MM.1S (cell line): ENCODE results near the gene DSTN.

Experiments used
- EZH2 ChIP-seq: fragments of 300-600 bp; sonication (generic); optimal IDR thresholded peaks from 2 replicates; pipeline ENCODE3; 2017; ENCODE audit warnings: low read depth, mild to moderate bottlenecking, antibody characterized with exemption, low read length, mixed read lengths
- TF ChIP-seq, protein P1 (sequence below): fragments of 300-600 bp; sonication (generic); IDR thresholded peaks from 2 replicates; pipeline ENCODE4 v1.5.1; 2016; ENCODE audit warnings: antibody characterized with exemption, low read length, mixed read lengths

DNA sequence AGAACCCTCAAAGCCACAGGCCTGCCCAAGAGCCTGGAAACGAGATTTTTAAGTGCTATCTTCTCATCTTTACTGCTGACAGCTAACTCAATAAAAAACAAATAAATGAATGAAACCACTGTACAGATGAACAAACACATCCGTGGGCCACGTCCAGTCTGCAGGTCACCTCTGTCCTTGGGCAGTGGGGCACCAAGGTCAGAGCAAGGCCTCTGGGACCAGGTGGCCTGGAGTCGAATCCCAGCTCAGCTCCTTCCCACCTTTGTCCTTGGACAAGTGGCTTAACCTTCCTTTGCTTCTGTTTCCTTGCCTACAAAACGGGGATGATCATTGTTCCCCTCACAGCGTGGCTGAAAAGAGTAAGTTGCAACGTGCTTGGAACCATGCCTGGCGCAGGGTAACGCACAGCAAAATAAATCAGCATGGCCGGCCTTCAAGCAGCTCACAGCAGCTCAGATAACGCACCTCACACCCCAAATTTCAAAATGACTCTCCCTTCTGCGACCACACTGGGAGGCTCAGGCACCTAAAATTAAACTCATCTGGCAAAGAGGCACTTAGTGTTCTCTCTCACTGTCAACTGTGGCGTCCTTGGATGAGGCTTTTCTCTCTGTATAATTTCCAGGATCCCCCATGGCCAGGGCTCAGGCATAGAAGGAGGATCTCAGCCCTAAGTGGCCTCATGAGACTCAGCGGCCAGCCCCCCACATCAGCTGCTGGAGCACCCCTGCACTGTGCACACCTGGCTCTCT is 76.5 kb downstream of the DSTN start:
- TF ChIP-seq, protein P1, sequence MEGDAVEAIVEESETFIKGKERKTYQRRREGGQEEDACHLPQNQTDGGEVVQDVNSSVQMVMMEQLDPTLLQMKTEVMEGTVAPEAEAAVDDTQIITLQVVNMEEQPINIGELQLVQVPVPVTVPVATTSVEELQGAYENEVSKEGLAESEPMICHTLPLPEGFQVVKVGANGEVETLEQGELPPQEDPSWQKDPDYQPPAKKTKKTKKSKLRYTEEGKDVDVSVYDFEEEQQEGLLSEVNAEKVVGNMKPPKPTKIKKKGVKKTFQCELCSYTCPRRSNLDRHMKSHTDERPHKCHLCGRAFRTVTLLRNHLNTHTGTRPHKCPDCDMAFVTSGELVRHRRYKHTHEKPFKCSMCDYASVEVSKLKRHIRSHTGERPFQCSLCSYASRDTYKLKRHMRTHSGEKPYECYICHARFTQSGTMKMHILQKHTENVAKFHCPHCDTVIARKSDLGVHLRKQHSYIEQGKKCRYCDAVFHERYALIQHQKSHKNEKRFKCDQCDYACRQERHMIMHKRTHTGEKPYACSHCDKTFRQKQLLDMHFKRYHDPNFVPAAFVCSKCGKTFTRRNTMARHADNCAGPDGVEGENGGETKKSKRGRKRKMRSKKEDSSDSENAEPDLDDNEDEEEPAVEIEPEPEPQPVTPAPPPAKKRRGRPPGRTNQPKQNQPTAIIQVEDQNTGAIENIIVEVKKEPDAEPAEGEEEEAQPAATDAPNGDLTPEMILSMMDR: no peak
- no peak for TF ChIP-seq EZH2
